ENCODE data around the gene CNKSR1.

CNKSR1 gene

GRCh38 chr1:26164036-26164860, 13.0 kb upstream of the CNKSR1 start (continued):
- TF ChIP-seq ZNF449 (tag by site-specific recombination; IDR thresholded peaks at IDR 0.05) (no peak), ZNF596 (tag by site-specific recombination; IDR thresholded peaks at IDR 0.05) (peak; percentile 26; the same call in 1 of the 2 replicates), BCL11A (tag by site-specific recombination; IDR thresholded peaks at IDR 0.05; ENCODE audit: low read depth) (0 out of 2 replicates have a peak, but pooled peaks have one; percentile 40), ZSCAN30 (tag by site-specific recombination; IDR thresholded peaks at IDR 0.05) (peak; percentile 82), ZNF555 (tag by site-specific recombination; conservative IDR thresholded peaks at IDR 0.05) (no peak), PRDM1 (tag by site-specific recombination; IDR thresholded peaks at IDR 0.05) (no peak), AEBP2 (tag by site-specific recombination; IDR thresholded peaks at IDR 0.05; ENCODE audit: borderline replicate concordance) (no peak), ZNF777 (tag by site-specific recombination; IDR thresholded peaks at IDR 0.05; ENCODE audit: borderline replicate concordance) (no peak), ZNF544 (tag by site-specific recombination; IDR thresholded peaks at IDR 0.05) (no peak), ZNF621 (tag by site-specific recombination; IDR thresholded peaks at IDR 0.05) (no peak), PRDM2 (tag by site-specific recombination; IDR thresholded peaks at IDR 0.05; ENCODE audit: borderline replicate concordance) (no peak), ZFP3 (tag by site-specific recombination; IDR thresholded peaks at IDR 0.05; ENCODE audit: low read depth) (no peak), BCL11B (tag by site-specific recombination; IDR thresholded peaks at IDR 0.05; ENCODE audit: low read depth) (peak; percentile 90), PATZ1 (tag by site-specific recombination; IDR thresholded peaks at IDR 0.05) (peak; percentile 82), ZBTB20 (tag by site-specific recombination; IDR thresholded peaks at IDR 0.05) (no peak), GLI2 (tag by site-specific recombination; IDR thresholded peaks at IDR 0.05; ENCODE audit: borderline replicate concordance, low read depth) (no peak), ZNF366 (tag by site-specific recombination; conservative IDR thresholded peaks at IDR 0.05) (no peak), ZNF645 (tag by site-specific recombination; IDR thresholded peaks at IDR 0.05) (no peak), ZNF248 (tag by site-specific recombination; IDR thresholded peaks at IDR 0.05) (no peak), ZNF184 (tag by site-specific recombination; IDR thresholded peaks at IDR 0.05) (no peak), YY2 (tag by site-specific recombination; IDR thresholded peaks at IDR 0.05) (peak; percentile 11; the same call in 1 of the 2 replicates), ZNF548 (tag by site-specific recombination; IDR thresholded peaks at IDR 0.05) (no peak), ZNF488 (tag by site-specific recombination; IDR thresholded peaks at IDR 0.05) (no peak), ZNF362 (tag by site-specific recombination; IDR thresholded peaks at IDR 0.05) (no peak), ZIC2 (tag by site-specific recombination; IDR thresholded peaks at IDR 0.05) (peak; percentile 25; the same call in 1 of the 2 replicates)

Measured in HEK293 (cell line).